Stimulated activated memory B cell treated with anti-CD40 and anti-IgM and Interleukin-4, amounts not matched to agents 10 μg/mL and 1 μg/mL and 100 μg/mL, for 72 hours (primary cell): ENCODE data around the gene RUNX2.

Experiments
- ATAC-seq: fragments of 150-1000 bp; cut with Tn5 transposase; 2 replicates; pipeline ENCODE4 v1.10.0; 2021
- H3K27ac Mint-ChIP-seq: one replicate; pipeline ENCODE4 v1.8.0; 2022; ENCODE audit warnings: mild to moderate bottlenecking, mixed read lengths
- H3K27me3 Mint-ChIP-seq: one replicate; pipeline ENCODE4 v1.8.0; 2022; ENCODE audit warnings: mixed read lengths
- H3K36me3 Mint-ChIP-seq: one replicate; pipeline ENCODE4 v1.8.0; 2022; ENCODE audit warnings: mixed read lengths
- H3K4me1 Mint-ChIP-seq: one replicate; pipeline ENCODE4 v1.8.0; 2022; ENCODE audit warnings: mixed read lengths
- H3K4me3 Mint-ChIP-seq: one replicate; pipeline ENCODE4 v1.8.0; 2022; ENCODE audit warnings: mild to moderate bottlenecking, moderate library complexity, mixed read lengths
- H3K9me3 Mint-ChIP-seq: one replicate; pipeline ENCODE4 v1.8.0; 2022; ENCODE audit warnings: mixed read lengths

Gene RUNX2

GRCh38 chr6:45483501-45483900 lies 155.4 kb downstream of the RUNX2 start:
- H3K4me3 Mint-ChIP-seq, result no peak overlapping the region
- no peaks in the 10 kb centered on the region for H3K36me3 Mint-ChIP-seq
- no peak overlapping the region for H3K27ac Mint-ChIP-seq
- H3K4me1 Mint-ChIP-seq, result peaks cover 39% of the 10 kb centered on the region
- no peaks in the 10 kb centered on the region for H3K27me3 Mint-ChIP-seq
- ATAC-seq, result no peak
- no peaks in the 10 kb centered on the region for H3K9me3 Mint-ChIP-seq

- no peak overlapping the region for H3K4me3 Mint-ChIP-seq
- no peak overlapping the region for H3K27ac Mint-ChIP-seq
- no peaks in the 10 kb centered on the region for H3K36me3 Mint-ChIP-seq
- H3K27me3 Mint-ChIP-seq, result no peaks in the 10 kb centered on the region
- H3K9me3 Mint-ChIP-seq, result no peaks in the 10 kb centered on the region
- peak; percentile 88 for ATAC-seq
- H3K4me1 Mint-ChIP-seq, result peaks cover 19% of the 10 kb centered on the region
Observed at GRCh38 chr6:45486736-45487135, 158.6 kb downstream of the RUNX2 start.

DNA sequence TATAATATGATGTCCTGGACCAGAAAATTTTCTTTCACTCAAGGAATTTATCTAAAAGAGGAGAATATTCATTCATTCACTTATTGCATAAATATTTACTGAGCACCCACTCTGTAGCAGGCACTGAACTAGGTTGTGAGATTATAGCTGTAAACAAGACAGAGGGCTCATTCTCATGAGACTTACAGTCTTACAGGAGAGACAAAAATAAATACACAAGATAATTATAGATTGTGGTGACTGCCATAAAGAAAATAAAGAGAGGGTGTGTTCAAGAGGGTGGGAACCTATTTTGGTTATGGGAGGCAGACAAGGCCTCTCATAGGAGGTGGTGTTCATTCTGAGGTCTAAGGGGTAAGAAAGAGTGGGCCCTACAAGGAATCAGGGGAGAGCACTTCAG lies 159.5 kb downstream of the RUNX2 start:
- no peaks in the 10 kb centered on the region for H3K36me3 Mint-ChIP-seq
- H3K27ac Mint-ChIP-seq, result no peak overlapping the region
- ATAC-seq, result no peak
- H3K4me3 Mint-ChIP-seq, result no peak overlapping the region
- peaks cover 19% of the 10 kb centered on the region for H3K4me1 Mint-ChIP-seq
- no peaks in the 10 kb centered on the region for H3K27me3 Mint-ChIP-seq
- H3K9me3 Mint-ChIP-seq, result no peaks in the 10 kb centered on the region

DNA sequence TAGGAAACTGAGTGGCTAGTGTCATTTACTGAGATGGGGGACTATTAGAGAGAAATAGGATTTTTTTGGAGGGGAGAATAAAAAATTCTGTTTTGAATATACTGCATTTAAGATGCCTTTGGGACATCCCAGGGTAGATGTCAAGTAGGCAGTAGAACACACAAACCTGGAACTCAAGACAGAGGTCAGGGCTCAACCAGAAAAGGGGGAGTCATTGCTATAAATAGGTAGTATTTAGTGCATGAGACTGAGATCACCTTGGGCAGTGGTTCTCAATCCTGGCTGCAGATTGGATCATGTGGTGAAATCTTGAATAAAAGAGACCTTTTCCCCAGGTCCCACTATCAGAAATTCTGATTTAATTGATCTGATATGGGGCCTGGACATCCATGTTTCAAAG lies 160.1 kb downstream of the RUNX2 start:
- Mint-ChIP-seq H3K27me3 (no peaks in the 10 kb centered on the region), H3K4me3 (no peak overlapping the region), H3K36me3 (no peaks in the 10 kb centered on the region), H3K9me3 (no peaks in the 10 kb centered on the region), H3K4me1 (peaks cover 19% of the 10 kb centered on the region), H3K27ac (no peak overlapping the region)
- ATAC-seq, result no peak

GRCh38 chr6:45488889-45489288 lies 160.8 kb downstream of the RUNX2 start:
- H3K36me3 Mint-ChIP-seq, result no peaks in the 10 kb centered on the region
- ATAC-seq, result no peak
- no peak overlapping the region for H3K4me3 Mint-ChIP-seq
- H3K27me3 Mint-ChIP-seq, result no peaks in the 10 kb centered on the region
- H3K4me1 Mint-ChIP-seq, result peaks cover 19% of the 10 kb centered on the region
- H3K9me3 Mint-ChIP-seq, result no peaks in the 10 kb centered on the region
- no peak overlapping the region for H3K27ac Mint-ChIP-seq

DNA sequence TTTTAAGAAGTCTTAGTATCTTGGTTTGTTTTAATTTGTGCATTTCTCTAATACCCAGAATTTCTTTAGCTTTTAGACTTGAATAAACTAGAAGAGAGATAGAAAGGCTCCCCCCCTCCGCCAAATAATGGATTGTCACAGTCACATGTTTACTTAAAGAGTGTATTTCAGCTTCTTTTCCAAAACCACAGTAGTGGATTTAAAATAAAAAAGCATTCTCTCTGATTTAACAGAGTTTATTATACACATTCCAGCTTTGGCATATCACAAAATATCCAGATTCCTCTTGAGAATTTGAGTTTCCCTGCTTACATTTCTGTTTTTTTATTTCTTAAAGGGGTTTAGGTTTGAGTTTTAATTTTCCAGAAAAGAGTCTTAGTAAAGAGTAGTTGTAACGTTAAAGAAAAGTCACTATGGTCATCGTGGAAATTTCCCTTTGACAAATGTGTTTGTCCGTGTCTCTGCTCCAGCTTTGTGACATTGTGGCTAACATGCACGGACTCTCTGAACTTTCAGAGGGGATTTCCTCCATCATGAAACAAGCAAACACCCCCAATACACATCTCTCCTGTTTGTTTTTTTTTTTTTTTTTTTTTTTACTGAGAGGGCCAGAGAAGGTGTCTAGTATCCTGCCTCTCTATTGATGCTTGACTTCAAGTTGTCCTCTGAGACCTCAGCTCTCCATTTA lies 163.1 kb downstream of the RUNX2 start:
- Mint-ChIP-seq H3K9me3 (no peaks in the 10 kb centered on the region), H3K36me3 (no peaks in the 10 kb centered on the region), H3K4me1 (peaks cover 35% of the 10 kb centered on the region), H3K27me3 (no peaks in the 10 kb centered on the region), H3K27ac (no peak overlapping the region), H3K4me3 (no peak overlapping the region)
- ATAC-seq, result no peak

- H3K36me3 Mint-ChIP-seq, result no peaks in the 10 kb centered on the region
- ATAC-seq, result no peak
- H3K4me1 Mint-ChIP-seq, result peaks cover 37% of the 10 kb centered on the region
- H3K4me3 Mint-ChIP-seq, result no peak overlapping the region
- H3K27ac Mint-ChIP-seq, result no peak overlapping the region
- H3K27me3 Mint-ChIP-seq, result no peaks in the 10 kb centered on the region
- H3K9me3 Mint-ChIP-seq, result no peaks in the 10 kb centered on the region
Observed at GRCh38 chr6:45491874-45492273, 163.7 kb downstream of the RUNX2 start.

DNA sequence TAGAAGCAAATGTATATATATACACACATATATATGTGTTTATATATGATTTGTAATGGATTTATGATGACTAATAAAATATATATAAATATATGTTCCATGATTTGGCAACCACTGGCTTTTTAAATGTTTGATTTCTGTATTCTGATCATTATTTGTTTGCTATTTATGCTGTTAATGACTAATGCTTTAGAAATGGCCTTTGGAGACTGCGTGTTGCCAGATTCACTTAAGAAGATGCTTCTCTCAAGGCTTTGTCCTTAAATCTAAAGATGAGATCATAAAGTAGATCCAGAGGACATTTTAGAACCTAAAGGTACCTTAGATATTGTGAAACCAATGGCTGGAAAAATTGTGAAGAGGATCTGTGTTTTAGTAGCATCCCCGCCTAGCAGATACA lies 165.6 kb downstream of the RUNX2 start:
- Mint-ChIP-seq H3K9me3 (no peaks in the 10 kb centered on the region), H3K4me3 (no peak overlapping the region), H3K27ac (no peak overlapping the region), H3K4me1 (peaks cover 23% of the 10 kb centered on the region), H3K36me3 (no peaks in the 10 kb centered on the region), H3K27me3 (no peaks in the 10 kb centered on the region)
- ATAC-seq, result no peak

DNA sequence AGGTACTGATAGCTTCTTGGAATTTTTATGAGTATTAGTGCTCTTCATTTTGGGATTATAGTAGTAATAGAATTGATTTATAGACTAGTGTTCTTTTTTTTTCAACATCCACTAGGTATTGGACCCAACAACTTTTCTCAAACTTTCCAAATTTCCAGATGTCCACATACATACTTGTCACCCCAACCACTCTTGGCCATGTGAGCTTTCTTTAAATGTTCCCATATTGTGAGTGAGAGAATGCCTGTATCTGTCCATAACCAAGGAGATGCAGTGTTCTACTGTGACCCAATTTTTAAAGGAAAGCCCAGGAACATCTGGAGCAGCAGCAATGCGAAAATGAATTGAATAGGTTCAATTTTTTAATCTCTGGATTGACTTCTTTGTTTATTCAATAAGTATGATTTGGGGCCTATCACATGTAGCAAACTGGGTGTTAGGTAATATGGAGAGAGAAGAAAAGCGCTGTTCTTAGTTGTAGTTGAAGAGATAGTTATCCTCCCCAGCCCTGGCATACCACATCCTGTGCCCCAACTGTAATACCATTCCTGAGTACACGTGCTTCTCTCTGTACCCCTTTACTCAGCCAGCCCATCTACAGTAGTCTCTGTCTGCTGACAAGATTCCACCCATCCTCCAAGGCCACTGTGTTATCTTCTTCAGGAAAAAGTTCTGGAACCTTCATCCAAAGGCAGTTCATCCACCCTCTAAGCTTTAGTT lies 166.4 kb downstream of the RUNX2 start:
- Mint-ChIP-seq H3K9me3 (no peaks in the 10 kb centered on the region), H3K36me3 (no peaks in the 10 kb centered on the region), H3K4me1 (peaks cover 23% of the 10 kb centered on the region), H3K27ac (peak overlapping the region; percentile 56), H3K27me3 (no peaks in the 10 kb centered on the region), H3K4me3 (no peak overlapping the region)
- ATAC-seq, result no peak

DNA sequence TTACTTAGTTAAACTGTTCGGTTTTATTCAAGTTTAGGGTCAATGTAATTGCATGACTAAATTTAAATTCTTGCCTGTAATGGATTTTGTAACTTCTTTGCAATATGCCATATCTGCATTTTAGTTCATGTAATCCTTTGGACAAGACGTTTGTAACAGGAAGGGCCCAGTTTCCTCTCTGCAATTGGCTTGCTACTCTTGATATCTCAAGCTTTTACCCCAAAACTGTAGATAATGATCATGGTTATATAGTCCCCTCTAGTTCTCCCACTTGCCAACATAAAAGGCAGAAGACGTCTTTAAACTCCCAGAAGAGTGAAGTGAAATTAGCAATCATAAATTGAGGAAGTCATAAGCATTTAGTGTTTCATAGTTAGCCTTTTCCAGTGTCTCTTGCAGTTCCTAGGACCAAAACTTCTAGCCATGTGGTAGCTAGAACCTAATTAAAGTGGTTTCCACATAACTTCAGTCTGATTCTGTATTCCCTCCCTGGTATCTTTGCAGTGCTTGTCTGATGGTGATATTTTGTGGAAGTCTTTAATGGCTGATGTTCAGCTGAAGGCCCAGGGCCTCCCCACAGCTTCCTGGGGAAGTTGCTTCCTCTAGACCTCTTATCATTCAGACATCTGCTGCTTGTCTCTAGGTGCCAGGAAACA lies 167.4 kb downstream of the RUNX2 start:
- H3K4me1 Mint-ChIP-seq, result peaks cover 23% of the 10 kb centered on the region

GRCh38 chr6:45496085-45496433 lies 167.9 kb downstream of the RUNX2 start:
- Mint-ChIP-seq H3K4me1 (peaks cover 23% of the 10 kb centered on the region), H3K4me3 (no peak overlapping the region), H3K9me3 (no peaks in the 10 kb centered on the region), H3K27ac (peak overlapping the region; percentile 56), H3K27me3 (no peaks in the 10 kb centered on the region), H3K36me3 (no peaks in the 10 kb centered on the region)
- ATAC-seq, result no peak

More for the DNA sequence above, 167.4 kb downstream of the RUNX2 start:
- Mint-ChIP-seq H3K27ac (peak overlapping the region; percentile 56), H3K9me3 (no peaks in the 10 kb centered on the region), H3K36me3 (no peaks in the 10 kb centered on the region), H3K27me3 (no peaks in the 10 kb centered on the region), H3K4me3 (no peak overlapping the region)
- ATAC-seq, result no peak

DNA sequence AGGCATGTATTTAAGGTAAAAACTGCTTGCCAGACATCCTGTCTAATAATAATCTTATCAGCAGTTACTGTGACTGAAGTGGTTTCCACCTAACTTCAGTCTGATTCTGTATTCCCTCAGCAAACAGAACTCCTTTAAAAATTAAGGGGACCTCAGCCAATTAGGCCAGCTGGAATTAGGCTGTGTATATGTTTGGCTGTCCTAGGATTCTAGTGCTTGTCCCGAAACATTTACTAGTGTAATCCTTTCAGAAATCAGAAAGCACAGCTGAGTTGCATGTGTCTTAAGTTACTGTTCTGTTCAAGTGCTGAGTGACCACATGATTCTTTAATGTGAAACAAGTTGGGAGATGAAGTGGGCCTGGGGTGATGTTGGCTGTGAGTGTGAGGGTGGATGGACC lies 170.5 kb downstream of the RUNX2 start:
- H3K27me3 Mint-ChIP-seq, result no peaks in the 10 kb centered on the region
- peaks cover 23% of the 10 kb centered on the region for H3K4me1 Mint-ChIP-seq
- no peak overlapping the region for H3K27ac Mint-ChIP-seq
- no peaks in the 10 kb centered on the region for H3K36me3 Mint-ChIP-seq
- H3K9me3 Mint-ChIP-seq, result no peaks in the 10 kb centered on the region
- H3K4me3 Mint-ChIP-seq, result no peak overlapping the region
- ATAC-seq, result no peak

DNA sequence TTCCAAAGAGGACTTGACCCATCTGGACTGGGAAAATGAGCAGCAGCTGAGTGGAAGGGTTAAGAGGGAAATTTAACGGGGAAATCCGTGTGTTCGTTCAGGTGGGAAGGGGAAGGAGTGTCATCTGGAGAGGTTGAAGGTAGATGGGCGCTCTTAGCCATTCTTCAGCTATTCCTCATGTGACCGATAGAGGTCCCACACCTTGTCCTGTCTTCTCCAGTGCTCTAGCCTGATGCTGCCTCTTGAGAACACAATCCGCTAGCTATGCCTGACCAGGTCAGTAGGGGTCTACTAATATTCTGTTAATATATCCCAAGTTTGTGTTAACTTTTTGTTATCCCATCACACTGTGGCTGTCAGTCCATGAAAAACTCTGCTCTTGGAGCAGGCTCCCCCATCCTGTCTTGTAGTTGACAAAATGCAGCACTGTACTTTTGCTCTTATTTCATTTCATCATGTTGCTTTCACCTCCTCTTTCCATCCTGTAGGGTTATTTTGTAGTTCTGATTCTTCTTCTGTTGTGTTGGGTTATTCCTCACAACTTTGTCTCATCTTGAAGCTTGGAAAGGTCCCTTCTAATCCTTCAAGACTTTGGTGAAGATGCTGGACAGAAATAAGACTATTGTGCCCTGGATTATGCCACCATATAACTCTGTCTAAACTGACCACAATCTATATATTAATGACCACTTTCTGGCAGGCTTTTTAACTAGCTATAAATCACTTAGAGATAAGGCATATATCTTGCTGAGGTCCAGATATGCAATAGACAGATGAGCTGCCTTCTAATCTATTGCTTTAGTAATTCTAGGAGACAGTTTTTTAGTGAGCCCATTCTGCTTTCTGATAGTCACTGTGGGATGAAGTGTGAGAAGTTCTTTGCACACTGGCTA lies 173.0 kb downstream of the RUNX2 start:
- Mint-ChIP-seq H3K27me3 (no peaks in the 10 kb centered on the region), H3K4me1 (peaks cover 8% of the 10 kb centered on the region), H3K36me3 (no peaks in the 10 kb centered on the region), H3K4me3 (no peak overlapping the region), H3K9me3 (no peaks in the 10 kb centered on the region), H3K27ac (no peak overlapping the region)
- ATAC-seq, result no peak

- no peaks in the 10 kb centered on the region for H3K36me3 Mint-ChIP-seq
- no peaks in the 10 kb centered on the region for H3K27me3 Mint-ChIP-seq
- H3K9me3 Mint-ChIP-seq, result no peaks in the 10 kb centered on the region
- H3K4me1 Mint-ChIP-seq, result no peaks in the 10 kb centered on the region
- no peak overlapping the region for H3K4me3 Mint-ChIP-seq
- no peak overlapping the region for H3K27ac Mint-ChIP-seq
- ATAC-seq, result no peak
Observed at GRCh38 chr6:45502456-45502855, 174.3 kb downstream of the RUNX2 start.

DNA sequence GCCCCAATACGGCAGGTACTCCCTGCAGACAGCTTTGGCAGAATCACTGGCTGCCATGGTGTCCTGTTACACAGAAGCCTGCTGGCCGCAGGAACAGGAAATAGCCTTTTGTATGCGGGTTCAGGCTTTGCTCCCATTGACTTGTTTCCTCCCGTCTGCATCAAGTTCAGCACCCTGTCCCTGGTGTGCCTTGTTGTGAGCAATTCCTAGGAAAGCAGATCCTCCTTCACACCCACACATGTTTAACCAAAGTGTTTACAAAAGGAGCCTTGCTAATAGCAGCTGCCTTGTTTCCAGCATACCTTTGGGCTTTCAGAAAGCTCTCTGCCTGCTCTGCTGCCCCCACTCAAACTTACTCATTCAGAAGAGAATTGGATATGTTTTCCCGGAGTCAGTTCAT lies 176.8 kb downstream of the RUNX2 start:
- no peaks in the 10 kb centered on the region for H3K9me3 Mint-ChIP-seq
- ATAC-seq, result no peak
- no peak overlapping the region for H3K4me3 Mint-ChIP-seq
- H3K27me3 Mint-ChIP-seq, result no peaks in the 10 kb centered on the region
- no peaks in the 10 kb centered on the region for H3K4me1 Mint-ChIP-seq
- no peaks in the 10 kb centered on the region for H3K36me3 Mint-ChIP-seq
- no peak overlapping the region for H3K27ac Mint-ChIP-seq
